Measurements from ENCODE around the gene DIS3L.

DNA sequence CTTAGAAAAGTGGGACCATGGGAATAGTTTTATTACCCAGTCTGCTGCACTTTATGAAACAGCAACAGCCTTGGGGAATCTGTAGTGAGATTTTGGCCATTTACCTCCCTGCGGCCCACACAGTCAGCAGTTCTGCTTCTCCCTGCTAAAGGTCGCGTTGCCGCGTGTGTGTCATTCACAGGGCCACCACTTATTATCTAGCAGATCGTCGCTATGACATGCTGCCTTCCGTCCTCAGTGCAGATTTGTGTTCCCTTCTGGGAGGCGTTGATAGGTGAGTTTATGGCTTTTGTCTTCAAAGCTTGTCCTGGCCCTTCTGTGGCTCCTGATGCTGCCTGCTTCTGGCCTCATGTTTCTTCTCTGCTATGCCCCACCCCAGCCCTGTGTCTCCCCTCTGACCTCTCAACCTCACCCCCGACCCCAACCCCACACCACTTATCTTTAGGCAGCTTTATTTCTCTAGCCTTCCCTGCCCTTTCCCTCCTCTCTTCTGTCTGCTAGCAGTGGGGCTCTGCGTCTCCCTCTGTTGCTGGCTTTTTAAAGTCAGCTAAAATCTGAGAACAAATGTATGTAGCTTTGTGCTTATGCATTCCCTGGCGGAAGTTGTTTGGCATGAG, 30.1 kb downstream of the DIS3L start:
- TF ChIP-seq, protein P1, sequence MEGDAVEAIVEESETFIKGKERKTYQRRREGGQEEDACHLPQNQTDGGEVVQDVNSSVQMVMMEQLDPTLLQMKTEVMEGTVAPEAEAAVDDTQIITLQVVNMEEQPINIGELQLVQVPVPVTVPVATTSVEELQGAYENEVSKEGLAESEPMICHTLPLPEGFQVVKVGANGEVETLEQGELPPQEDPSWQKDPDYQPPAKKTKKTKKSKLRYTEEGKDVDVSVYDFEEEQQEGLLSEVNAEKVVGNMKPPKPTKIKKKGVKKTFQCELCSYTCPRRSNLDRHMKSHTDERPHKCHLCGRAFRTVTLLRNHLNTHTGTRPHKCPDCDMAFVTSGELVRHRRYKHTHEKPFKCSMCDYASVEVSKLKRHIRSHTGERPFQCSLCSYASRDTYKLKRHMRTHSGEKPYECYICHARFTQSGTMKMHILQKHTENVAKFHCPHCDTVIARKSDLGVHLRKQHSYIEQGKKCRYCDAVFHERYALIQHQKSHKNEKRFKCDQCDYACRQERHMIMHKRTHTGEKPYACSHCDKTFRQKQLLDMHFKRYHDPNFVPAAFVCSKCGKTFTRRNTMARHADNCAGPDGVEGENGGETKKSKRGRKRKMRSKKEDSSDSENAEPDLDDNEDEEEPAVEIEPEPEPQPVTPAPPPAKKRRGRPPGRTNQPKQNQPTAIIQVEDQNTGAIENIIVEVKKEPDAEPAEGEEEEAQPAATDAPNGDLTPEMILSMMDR (IDR thresholded peaks at IDR 0.05): no peak
- no peak for TF ChIP-seq POLR2A (IDR thresholded peaks at IDR 0.05)
